ENCODE data around the gene UTP11.

GRCh38 chr1:38050397-38051078 lies 38.0 kb downstream of the UTP11 start:
- TF ChIP-seq SP1 (IDR thresholded peaks at IDR 0.05) (no peak), ARNT (IDR thresholded peaks at IDR 0.05) (no peak), LEF1 (IDR thresholded peaks at IDR 0.05; ENCODE audit: borderline replicate concordance) (no peak), FOXK2 (IDR thresholded peaks at IDR 0.05) (no peak), NFRKB (IDR thresholded peaks at IDR 0.05) (no peak), SUZ12 (IDR thresholded peaks at IDR 0.05) (no peak), HDGF (IDR thresholded peaks at IDR 0.05; ENCODE audit: borderline replicate concordance) (no peak), PKNOX1 (IDR thresholded peaks at IDR 0.05) (no peak), ZNF384 (IDR thresholded peaks at IDR 0.05) (no peak), FOXM1 (IDR thresholded peaks at IDR 0.05; ENCODE audit: borderline replicate concordance) (no peak), ELF4 (IDR thresholded peaks at IDR 0.05) (no peak), TARDBP (IDR thresholded peaks at IDR 0.05) (no peak), BHLHE40 (IDR thresholded peaks at IDR 0.05; ENCODE audit: borderline replicate concordance) (no peak)
